B cell (primary cell): ENCODE measurements around the gene DYNLL2.

Source experiments
- CTCF ChIP-seq: fragments of 200-600 bp; IDR thresholded peaks from one replicate; pipeline ENCODE4 v1.8.0; 2022; ENCODE audit warnings: antibody characterized with exemption, mild to moderate bottlenecking
- EZH2 ChIP-seq: IDR thresholded peaks from 2 replicates; pipeline ENCODE4 v1.6.1; 2012; ENCODE audit warnings: borderline replicate concordance, low read depth, mild to moderate bottlenecking, moderate library complexity, low read length; ENCODE audit not compliant: insufficient read depth, poor library complexity, severe bottlenecking

GRCh38 chr17:58082341-58082869 lies 814 bp upstream of the DYNLL2 start:
- TF ChIP-seq EZH2 (no peak), CTCF (no peak)
